22Rv1 (cell line): ENCODE data around the gene PSTPIP2.
"Not testable (repeated sequence)": the region's sequence is repeated elsewhere in the genome, so short reads cannot be mapped to it uniquely, and the experiment has no call there.

Source experiments
- H3K27ac ChIP-seq: fragments of 450-650 bp; 2 replicates; pipeline ENCODE4 v1.5.1; 2017
- ZFX ChIP-seq: fragments of 450-650 bp; IDR thresholded peaks from 2 replicates; pipeline ENCODE4 v1.6.1; 2017; ENCODE audit warnings: antibody characterized with exemption, borderline replicate concordance
- TF ChIP-seq, protein P1 (sequence below): fragments of 450-650 bp; IDR thresholded peaks from 2 replicates; pipeline ENCODE4 v1.5.1; 2017; ENCODE audit warnings: mild to moderate bottlenecking

The PSTPIP2 gene

DNA sequence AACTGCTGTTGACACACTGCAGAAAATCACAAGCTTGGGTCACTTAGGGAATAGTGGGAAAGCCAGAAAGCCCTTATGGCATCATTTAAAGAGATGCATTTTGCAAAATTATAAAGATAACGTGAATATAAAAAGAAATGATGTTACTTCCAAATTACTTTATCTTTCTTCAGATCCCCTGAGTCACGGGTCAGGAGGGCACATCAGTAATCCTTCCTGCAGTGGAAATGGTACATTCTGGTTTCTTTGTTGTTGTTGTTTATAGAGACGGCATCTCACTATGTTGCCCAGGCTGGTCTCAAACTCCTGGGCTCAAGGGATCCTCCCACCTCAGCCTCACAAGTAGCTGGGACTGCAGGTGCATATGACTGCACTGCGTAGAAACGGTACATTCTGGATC, 95.1 kb downstream of the PSTPIP2 start:
- no peak overlapping the region for H3K27ac ChIP-seq
- TF ChIP-seq, protein P1, sequence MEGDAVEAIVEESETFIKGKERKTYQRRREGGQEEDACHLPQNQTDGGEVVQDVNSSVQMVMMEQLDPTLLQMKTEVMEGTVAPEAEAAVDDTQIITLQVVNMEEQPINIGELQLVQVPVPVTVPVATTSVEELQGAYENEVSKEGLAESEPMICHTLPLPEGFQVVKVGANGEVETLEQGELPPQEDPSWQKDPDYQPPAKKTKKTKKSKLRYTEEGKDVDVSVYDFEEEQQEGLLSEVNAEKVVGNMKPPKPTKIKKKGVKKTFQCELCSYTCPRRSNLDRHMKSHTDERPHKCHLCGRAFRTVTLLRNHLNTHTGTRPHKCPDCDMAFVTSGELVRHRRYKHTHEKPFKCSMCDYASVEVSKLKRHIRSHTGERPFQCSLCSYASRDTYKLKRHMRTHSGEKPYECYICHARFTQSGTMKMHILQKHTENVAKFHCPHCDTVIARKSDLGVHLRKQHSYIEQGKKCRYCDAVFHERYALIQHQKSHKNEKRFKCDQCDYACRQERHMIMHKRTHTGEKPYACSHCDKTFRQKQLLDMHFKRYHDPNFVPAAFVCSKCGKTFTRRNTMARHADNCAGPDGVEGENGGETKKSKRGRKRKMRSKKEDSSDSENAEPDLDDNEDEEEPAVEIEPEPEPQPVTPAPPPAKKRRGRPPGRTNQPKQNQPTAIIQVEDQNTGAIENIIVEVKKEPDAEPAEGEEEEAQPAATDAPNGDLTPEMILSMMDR, result no peak

DNA sequence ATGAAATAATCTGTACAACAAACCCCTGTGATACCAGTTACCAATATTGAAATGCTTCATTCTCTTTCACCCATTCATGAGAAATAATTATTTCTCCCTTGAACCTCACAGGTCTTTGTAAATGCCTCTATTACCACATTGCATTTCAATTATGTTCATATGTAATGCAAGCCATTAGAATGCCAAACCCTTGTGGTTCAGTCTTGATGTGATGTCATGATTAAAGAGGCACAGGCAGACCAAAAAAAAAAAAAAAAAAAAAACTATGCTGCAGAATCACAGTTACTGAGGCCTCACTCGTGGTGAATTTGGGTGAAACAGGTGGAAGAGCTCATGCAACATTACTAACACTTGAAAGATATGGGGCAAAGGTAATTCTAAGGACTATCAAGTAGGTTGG, 95.5 kb downstream of the PSTPIP2 start:
- TF ChIP-seq, protein P1, result no peak
- no peak for TF ChIP-seq ZFX
- H3K27ac ChIP-seq, result no peak overlapping the region

DNA sequence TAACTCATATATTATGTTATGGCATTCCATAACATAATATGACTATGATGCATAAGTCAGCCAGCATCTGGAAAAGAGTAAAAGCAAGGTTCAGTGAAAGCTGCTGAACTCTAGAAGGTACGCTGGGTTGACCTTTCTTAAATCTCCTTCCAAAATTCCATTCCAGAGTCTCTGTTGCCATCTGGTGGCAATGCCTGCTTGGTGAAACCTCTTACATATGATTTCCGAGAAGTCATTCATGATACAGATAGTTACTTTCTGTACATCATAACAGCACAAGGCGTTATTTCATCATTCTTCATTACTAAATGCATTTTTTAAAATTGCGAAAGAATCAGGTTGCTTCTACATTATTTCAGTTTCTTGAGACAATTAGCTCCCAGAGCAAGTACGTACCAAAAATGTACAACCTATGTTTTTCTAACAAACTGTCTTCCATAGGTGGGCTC, 97.9 kb downstream of the PSTPIP2 start:
- H3K27ac ChIP-seq, result no peak overlapping the region
- TF ChIP-seq ZFX, result no peak
- TF ChIP-seq, protein P1, result peak; percentile 88

DNA sequence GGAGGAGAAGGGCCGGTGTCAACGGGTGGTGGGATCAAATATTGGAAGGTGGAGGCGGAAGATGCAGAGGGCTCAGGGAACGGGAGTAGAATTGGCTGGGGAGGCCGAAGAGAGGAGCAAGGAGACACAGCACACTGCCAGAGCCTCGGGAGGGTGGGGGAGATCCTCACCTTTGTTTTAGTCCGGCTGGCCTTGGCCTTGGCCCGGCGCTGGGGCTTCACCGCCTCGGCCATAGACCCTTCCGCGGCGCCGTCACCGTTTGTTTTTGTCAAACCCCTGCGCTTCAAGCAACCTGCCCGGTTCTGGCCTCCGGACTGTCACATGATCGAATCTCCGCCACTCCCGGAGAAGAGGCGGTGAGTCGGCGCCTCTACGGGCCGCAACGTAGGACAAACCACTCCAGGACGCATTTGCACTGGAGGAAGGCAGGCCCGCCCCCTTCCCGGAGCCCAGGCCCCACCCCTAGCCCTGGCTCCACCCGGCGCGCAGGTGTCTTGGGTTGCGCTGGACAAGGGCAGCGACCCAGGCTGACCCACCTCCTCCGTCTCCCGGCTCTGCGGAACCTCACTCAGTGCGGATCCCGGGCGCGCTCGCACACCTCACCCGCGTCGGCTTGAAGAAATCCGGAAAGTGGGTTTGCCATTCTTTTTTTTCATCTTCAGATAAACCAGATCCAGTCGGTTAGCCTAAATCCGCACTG, 104.9 kb downstream of the PSTPIP2 start, which contains the start of gene EPG5:
EPG5 (minus strand) TSS at position 323 of the 700 bp plus-strand sequence; CDS start at position 233, 90 bp downstream.
- peak within 1 kb of the TSS; percentile 73 for H3K27ac ChIP-seq
- TF ChIP-seq ZFX, result no peak
- TF ChIP-seq, protein P1, result no peak

DNA sequence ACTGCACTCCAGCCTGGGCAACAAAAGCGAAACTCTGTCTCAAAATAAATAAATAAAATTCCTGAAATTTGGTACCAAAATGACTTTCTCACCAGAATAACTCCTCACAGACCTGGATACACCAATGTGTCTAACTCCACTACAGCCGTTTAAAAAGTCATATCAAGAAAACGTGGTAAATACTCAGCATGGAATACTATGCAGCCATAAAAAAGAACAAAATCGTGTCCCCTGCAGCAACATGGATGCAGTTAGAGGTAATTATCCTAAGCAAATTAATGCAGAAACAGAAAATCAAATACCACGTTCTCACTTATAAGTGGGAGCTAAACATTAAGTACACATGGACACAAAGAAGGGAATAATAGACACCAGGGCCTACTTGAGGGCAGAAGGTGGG, 107.1 kb downstream of the PSTPIP2 start:
- not testable (repeated sequence) for H3K27ac ChIP-seq

DNA sequence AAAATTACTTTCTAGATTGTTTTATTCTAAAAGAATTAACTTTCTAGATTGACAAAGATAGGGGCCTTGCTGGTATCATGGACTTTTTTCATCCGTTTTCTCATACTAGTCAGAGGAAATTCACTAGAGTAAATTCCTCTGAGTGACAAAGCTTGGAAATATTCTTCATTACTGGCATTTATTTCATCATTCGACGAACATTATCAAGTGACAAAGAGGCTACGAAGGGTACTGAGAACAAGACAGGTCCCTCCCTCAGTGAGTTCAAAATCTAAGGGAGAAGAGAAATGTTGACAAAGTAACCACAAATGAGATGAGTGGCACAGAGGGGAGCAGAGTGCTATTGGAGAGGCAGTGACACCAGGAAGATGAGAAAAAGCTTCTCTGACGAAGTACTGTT, 109.2 kb downstream of the PSTPIP2 start:
- H3K27ac ChIP-seq, result no peak overlapping the region
- TF ChIP-seq, protein P1, result no peak
- TF ChIP-seq ZFX, result no peak

DNA sequence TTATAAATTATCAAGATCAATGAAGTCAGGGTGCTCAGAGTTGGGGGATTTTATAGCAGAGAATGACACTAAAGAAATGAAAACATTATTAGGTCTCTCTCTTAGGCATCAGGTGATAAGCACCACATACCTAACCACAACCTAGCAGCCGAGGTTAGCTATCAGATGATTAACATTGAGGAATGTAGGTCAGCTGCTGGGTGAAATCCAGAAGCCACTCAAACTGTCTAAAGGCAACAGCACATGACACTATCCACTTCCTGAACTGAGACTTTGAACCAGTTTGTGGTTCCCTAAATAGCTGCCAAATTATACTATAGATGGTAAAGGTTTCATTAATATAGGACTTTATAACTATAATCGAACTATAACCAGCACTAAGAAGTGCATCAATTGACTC, 109.6 kb downstream of the PSTPIP2 start:
- TF ChIP-seq, protein P1, result no peak
- no peak for TF ChIP-seq ZFX
- no peak overlapping the region for H3K27ac ChIP-seq

DNA sequence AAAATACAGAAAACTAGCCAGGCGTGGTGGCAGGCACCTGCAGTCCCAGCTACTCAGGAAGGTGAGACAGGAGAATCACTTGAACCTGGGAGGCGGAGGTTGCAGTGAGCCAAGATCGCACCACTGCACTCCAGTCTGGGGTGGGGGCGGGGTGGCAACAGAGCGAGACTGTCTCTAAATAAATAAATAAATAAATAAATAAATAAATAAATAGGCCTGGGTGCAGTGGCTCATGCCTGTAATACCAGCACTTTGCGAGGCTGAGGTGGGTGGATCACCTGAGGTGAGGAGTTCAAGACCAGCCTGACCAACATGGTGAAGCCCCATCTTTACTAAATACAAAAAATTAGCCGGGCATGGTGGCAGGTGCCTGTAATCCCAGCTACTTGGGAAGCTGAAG, 112.6 kb downstream of the PSTPIP2 start:
- not testable (repeated sequence) for H3K27ac ChIP-seq
